Measurements from ENCODE around the gene CRISPLD2.
A peak's percentile ranks its signal among the peaks of the same experiment; 100 is the strongest.
"Not testable (repeated sequence)": the region's sequence is repeated elsewhere in the genome, so short reads cannot be mapped to it uniquely, and the experiment has no call there.

CRISPLD2 gene

DNA sequence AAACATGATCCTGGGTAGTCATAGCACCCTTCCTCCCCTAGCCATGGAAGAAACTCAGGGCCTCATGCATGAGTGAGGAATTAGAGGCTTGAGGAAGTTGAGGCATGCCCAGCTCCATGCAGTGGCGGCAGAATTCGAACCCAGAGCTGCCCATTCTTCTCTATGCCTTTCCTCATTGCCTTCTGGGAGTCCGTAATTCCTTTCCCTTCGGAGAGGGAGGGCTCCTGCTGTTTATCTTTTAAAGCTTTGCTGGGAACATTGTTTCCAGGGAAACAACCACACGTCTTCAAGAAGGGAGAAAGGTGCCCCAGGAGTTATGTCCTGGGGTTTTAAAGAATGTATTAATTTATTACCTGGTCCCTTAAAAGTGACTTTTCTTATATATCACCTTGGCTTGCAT lies 8.5 kb downstream of the CRISPLD2 start (continued):
- no peak for TF ChIP-seq ZNF221 (tag by site-specific recombination; IDR thresholded peaks at IDR 0.05; ENCODE audit: borderline replicate concordance)

DNA sequence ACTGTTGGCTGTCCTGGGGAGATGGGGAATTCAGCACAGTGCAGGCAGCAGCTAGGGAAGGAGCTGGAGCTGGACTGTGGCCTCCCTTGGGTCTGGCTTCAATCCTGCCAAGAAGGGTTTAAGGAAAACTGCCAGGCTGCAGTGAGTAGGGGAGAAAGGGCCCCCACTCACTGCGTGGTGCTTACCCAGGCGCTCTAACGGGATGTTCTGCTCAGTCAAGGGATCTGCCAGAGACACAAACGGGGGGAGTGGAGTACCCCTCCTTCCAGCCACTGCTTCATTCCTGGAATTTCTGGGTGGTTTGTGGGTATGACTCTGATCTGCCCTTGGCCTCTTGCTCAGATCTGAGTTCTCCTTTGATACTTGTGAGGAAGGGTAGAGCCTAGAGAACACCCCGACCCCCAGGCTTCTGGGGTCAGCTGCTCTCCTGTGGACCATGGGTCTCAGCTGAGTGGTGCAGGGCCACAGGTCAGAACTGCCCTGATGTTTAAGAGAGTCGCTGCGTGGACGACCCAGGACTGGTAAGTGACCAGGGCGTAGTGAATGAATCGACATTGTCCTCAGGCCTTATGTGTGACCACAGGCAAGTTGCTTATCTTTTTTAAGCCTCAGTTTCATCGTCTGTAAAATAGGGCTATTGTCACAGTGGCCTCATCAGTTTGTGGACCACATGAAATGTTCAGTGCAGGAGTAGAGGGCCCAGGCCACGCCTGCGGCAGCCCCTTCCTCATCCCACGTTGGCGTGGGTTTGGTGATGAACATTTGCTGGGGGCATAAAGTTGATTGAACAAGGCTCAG lies 9.6 kb downstream of the CRISPLD2 start:
- Histone ChIP-seq H3K27ac (ENCODE audit: extremely low read depth, low read depth, low read length) (no peak overlapping the region), H3K9me3 (ENCODE audit: control insufficient read depth, insufficient read depth, low read depth, low read length) (no peaks in the 10 kb centered on the region), H3K4me1 (ENCODE audit: control insufficient read depth, insufficient read depth, low read length) (no peaks in the 10 kb centered on the region), H3K4me3 (ENCODE audit: low read depth, low read length) (no peak overlapping the region), H3K36me3 (ENCODE audit: control insufficient read depth in 2 of 2, insufficient read depth in 1 of 2, low read length in 2 of 2) (no peaks in the 10 kb centered on the region)
- CTCF ChIA-PET = no interaction called here
- POLR2A ChIA-PET = no interaction called here
- TF ChIP-seq, protein P1, sequence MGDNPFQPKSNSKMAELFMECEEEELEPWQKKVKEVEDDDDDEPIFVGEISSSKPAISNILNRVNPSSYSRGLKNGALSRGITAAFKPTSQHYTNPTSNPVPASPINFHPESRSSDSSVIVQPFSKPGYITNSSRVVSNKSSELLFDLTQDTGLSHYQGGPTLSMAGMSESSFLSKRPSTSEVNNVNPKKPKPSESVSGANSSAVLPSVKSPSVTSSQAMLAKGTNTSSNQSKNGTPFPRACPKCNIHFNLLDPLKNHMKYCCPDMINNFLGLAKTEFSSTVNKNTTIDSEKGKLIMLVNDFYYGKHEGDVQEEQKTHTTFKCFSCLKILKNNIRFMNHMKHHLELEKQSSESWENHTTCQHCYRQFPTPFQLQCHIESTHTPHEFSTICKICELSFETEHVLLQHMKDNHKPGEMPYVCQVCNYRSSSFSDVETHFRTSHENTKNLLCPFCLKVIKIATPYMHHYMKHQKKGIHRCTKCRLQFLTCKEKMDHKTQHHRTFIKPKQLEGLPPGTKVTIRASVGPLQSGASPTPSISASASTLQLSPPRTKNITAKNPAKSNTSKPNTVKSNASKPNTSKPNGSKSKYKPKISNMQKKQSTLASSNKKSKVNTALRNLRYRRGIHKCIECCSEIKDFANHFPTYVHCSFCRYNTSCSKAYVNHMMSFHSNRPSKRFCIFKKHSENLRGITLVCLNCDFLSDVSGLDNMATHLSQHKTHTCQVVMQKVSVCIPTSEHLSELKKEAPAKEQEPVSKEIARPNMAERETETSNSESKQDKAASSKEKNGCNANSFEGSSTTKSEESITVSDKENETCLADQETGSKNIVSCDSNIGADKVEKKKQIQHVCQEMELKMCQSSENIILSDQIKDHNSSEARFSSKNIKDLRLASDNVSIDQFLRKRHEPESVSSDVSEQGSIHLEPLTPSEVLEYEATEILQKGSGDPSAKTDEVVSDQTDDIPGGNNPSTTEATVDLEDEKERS (tag by site-specific recombination; IDR thresholded peaks at IDR 0.05) = no peak
- no peak for TF ChIP-seq ZFP69B (tag by site-specific recombination; IDR thresholded peaks at IDR 0.05)
- TF ChIP-seq ZNF837 (tag by site-specific recombination; IDR thresholded peaks at IDR 0.05) = no peak
- no peak for TF ChIP-seq SP7 (tag by site-specific recombination; IDR thresholded peaks at IDR 0.05)
- TF ChIP-seq ZNF24 (tag by site-specific recombination; IDR thresholded peaks at IDR 0.05) = no peak
- TF ChIP-seq, protein P2, sequence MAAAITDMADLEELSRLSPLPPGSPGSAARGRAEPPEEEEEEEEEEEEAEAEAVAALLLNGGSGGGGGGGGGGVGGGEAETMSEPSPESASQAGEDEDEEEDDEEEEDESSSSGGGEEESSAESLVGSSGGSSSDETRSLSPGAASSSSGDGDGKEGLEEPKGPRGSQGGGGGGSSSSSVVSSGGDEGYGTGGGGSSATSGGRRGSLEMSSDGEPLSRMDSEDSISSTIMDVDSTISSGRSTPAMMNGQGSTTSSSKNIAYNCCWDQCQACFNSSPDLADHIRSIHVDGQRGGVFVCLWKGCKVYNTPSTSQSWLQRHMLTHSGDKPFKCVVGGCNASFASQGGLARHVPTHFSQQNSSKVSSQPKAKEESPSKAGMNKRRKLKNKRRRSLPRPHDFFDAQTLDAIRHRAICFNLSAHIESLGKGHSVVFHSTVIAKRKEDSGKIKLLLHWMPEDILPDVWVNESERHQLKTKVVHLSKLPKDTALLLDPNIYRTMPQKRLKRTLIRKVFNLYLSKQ (tag by site-specific recombination; IDR thresholded peaks at IDR 0.05; ENCODE audit: borderline replicate concordance) = no peak
- TF ChIP-seq ZNF121 (tag by site-specific recombination; IDR thresholded peaks at IDR 0.05) = no peak
- TF ChIP-seq, protein P3, sequence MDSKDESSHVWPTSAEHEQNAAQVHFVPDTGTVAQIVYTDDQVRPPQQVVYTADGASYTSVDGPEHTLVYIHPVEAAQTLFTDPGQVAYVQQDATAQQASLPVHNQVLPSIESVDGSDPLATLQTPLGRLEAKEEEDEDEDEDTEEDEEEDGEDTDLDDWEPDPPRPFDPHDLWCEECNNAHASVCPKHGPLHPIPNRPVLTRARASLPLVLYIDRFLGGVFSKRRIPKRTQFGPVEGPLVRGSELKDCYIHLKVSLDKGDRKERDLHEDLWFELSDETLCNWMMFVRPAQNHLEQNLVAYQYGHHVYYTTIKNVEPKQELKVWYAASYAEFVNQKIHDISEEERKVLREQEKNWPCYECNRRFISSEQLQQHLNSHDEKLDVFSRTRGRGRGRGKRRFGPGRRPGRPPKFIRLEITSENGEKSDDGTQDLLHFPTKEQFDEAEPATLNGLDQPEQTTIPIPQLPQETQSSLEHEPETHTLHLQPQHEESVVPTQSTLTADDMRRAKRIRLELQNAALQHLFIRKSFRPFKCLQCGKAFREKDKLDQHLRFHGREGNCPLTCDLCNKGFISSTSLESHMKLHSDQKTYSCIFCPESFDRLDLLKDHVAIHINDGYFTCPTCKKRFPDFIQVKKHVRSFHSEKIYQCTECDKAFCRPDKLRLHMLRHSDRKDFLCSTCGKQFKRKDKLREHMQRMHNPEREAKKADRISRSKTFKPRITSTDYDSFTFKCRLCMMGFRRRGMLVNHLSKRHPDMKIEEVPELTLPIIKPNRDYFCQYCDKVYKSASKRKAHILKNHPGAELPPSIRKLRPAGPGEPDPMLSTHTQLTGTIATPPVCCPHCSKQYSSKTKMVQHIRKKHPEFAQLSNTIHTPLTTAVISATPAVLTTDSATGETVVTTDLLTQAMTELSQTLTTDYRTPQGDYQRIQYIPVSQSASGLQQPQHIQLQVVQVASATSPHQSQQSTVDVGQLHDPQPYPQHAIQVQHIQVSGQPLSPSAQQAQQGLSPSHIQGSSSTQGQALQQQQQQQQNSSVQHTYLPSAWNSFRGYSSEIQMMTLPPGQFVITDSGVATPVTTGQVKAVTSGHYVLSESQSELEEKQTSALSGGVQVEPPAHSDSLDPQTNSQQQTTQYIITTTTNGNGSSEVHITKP (tag by site-specific recombination; IDR thresholded peaks at IDR 0.05) = no peak

DNA sequence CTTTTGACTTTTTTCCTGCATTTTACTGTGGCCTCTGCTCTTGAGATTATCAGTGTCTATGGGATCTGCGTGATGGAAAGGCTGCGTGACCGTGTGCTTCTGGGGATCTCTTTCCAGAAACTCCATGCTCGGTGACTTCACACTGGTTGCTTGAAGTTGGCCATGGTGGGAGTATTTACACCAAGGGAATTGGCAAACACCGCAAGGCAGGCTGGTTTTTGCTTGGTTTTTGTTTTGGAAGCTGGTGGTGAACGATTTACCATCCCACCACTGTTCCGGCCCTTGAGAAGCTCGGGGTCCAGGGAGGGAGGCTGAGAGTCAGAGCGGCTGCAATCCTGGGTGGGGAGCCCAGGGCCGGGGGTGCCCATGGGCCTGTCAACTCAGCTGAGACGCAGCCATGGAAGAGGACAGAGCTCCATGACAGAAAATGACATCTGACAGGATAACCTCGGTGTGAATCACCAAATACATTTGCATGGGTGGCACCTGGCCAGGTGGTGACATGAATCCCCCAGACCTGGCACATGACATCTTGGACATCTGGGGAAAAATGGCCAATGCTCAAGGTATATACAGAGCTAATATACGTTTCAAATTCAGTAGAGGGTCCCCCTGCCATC lies 11.1 kb downstream of the CRISPLD2 start:
- Histone ChIP-seq H3K27ac (ENCODE audit: extremely low read depth, low read depth, low read length) (no peak overlapping the region), H3K36me3 (ENCODE audit: control insufficient read depth in 2 of 2, insufficient read depth in 1 of 2, low read length in 2 of 2) (no peaks in the 10 kb centered on the region), H3K4me3 (ENCODE audit: low read depth, low read length) (no peak overlapping the region), H3K9me3 (ENCODE audit: control insufficient read depth, insufficient read depth, low read depth, low read length) (no peaks in the 10 kb centered on the region), H3K4me1 (ENCODE audit: control insufficient read depth, insufficient read depth, low read length) (no peaks in the 10 kb centered on the region)
- POLR2A ChIA-PET = no interaction called here
- TF ChIP-seq ZBTB21 (tag by site-specific recombination; IDR thresholded peaks at IDR 0.05) = no peak
- no peak for TF ChIP-seq ZNF707 (tag by site-specific recombination; IDR thresholded peaks at IDR 0.05)
- peak; percentile 97 for TF ChIP-seq ZNF112 (tag by site-specific recombination; IDR thresholded peaks at IDR 0.05)
- CTCF ChIA-PET = interaction anchor here (0.7 kb wide), 1 partner anchor 11 kb away, joined by 4 read pairs; no protein-coding TSS in a partner anchor

DNA sequence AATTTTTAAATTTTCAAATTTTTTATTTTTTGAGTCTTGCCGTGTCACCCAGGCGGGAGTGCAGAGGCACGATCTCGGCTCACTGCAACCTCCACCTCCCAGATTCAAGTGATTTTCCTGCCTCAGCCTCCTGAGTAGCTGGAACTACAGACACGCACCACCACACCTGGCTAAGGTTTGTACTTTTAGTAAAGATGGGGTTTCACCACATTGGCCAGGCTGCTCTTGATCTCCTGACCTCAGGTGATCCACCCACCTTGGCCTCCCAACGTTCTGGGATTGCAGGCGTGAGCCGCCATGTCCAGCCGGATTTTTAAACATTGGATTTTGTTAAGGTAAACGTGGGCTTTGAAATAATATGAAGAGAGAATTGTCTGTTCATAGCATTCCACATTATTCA lies 11.9 kb downstream of the CRISPLD2 start:
- CTCF ChIA-PET; H3K27ac ChIP-seq (ENCODE audit: extremely low read depth, low read depth, low read length); H3K4me3 ChIP-seq (ENCODE audit: low read depth, low read length); H3K36me3 ChIP-seq (ENCODE audit: control insufficient read depth in 2 of 2, insufficient read depth in 1 of 2, low read length in 2 of 2); POLR2A ChIA-PET; H3K9me3 ChIP-seq (ENCODE audit: control insufficient read depth, insufficient read depth, low read depth, low read length); H3K4me1 ChIP-seq (ENCODE audit: control insufficient read depth, insufficient read depth, low read length): not testable (repeated sequence)

All from HEK293 (cell line).